Suppressor macrophage (primary cell): Measurements from ENCODE around the gene CEBPG.

Experiments
- DNase-seq, 4 experiments: peaks; one replicate each; pipeline ENCODE4 v3.0.0-alpha.2; 2020 to 2022

Gene CEBPG

DNA sequence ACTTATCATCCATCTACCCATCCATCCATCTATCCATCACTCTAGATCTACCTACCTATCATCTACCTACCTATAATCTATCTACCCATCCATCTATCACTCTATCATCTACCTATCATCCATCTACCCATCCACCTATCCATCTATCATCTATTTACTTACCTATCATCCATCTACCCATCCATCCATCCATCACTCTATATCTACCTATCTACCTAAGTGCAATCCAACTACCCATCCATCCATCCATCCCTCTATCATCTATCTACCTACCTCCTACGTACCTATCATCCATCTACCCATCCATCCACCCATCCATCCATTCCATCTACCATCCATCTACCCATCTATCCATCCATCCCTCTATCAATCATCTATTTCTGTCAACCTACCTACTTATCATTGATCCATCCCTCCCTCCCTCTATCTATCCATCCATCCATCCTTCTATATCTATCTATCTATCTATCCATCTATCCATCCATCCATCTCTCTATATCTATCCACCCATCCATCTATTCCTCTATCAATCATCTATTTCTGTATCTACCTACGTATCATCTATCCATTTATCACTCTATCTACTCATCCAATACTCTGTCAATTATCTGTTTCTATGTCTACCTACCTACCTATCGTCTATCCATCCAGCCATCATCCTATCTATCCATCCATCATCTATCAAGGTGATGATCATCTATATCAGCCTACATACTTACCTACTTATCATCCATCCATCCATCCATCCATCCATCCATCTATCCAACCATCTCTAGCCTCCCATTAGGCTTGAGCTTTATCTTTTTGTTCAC lies 49.1 kb downstream of the CEBPG start:
- no peak for DNase-seq

DNA sequence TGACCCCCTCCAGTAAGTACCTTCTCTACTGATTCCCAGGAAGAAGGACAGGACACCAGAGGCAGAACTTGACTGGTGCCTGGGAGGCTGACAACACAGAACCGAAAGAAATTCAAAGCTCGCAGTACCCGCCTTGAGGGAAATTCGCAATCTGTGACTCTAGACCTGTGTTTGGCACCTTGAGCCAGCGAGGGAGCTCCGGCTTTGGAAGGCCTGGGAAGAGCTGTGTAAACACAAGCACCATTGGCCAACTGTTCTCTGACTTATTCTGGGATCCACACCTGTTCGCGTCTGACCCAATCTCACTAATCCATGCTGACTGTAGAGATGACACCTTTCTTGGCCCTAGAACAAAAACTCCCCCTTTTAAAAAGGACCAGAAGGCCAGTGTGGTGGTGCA lies 50.7 kb downstream of the CEBPG start:
- no peak for DNase-seq

DNA sequence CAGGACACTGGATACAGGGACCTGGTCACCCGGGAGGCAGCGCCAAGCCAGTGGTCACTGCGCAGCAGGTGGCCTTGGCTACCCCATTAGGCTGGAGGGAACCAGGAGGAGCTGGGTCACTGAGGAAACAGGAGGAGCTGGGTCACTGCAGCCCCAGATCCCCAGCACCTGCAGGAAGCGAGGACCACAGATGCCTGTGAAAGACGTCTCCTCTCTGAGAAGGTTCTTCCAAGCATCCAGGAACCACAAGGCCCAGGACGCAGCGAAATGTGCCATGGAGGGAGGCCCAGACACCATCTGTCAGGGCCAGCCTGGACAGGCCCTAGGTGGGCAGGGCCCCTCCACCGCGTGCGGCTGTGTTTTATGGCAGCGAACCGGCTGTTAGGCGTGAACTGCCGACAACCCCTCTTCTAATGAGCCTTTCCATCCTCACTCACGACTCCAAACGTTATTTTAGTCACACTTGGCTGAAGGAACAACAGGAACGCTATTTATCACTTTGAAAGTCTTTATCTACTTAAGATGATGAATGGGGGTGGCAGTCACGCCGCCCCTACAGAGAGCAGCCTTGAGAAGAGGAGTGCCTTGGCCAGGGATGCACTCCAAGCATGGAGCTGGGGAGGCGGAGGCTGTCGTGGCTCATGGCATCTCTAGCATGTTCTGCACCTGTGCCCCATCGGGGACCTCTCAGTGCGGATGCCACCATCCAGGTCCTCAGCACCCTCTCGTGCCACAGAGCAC lies 53.3 kb downstream of the CEBPG start:
- no peak for DNase-seq

DNA sequence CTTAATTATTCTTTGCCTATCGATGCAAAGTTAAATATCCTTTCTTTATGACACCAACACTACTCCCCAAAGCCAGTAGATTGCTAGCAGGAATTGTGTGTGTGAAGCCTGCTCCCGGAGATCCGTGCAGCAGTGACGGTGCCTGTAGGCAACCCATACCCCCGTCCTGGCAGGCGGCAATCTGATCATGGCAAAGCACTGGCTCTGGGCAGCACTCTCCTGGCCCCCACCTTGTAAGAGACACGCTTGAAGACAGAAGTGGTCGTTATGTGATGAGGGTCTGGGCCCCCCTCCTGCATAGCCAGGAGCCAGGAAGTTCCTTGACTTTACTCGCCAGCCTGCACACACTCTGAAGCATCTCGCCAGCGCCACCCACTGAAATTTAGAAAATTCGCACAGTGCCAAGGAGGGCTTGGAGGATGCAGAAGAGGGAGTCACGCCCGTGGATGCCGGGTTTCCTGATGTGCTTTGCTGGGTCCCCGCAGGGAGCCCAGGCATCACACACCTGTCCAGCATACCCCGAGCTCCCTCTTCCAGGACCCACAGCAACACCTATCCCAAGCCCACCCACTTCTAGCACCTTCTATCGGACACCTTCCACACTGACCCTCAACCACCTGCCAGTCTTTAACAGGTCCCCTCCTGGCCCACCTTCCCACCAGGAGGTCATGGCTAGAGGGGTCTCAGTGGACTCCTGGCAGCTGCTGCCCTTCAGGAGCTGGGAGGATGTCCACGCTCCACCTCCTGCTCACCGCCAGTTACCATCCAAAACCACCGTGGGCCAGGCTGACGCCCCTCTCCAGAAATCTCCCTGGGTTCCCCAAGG lies 54.5 kb downstream of the CEBPG start:
- DNase-seq = no peak

DNA sequence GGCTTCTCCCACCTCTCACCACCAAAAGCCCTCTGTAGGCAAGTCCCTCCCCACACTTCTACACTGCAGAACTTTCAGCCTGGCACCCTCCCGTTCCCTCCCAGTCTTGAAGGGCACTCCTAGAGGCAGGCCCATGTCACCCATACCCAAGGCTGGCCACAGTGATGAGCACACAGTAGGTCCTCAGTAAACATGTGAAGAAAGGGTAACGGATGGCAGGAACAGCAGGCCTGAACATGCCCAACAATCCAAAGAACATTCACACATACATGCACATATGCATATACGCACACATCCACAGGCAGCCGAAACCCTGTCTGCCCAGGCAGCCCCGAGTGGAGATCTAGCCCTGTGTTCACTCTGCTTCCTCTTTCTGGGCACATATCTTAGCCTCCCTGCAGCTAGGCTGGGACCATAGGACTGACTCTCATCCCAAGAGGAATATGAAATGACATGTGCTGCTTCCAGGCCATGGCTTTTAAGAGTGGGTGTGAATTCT lies 55.2 kb downstream of the CEBPG start:
- DNase-seq = no peak

DNA sequence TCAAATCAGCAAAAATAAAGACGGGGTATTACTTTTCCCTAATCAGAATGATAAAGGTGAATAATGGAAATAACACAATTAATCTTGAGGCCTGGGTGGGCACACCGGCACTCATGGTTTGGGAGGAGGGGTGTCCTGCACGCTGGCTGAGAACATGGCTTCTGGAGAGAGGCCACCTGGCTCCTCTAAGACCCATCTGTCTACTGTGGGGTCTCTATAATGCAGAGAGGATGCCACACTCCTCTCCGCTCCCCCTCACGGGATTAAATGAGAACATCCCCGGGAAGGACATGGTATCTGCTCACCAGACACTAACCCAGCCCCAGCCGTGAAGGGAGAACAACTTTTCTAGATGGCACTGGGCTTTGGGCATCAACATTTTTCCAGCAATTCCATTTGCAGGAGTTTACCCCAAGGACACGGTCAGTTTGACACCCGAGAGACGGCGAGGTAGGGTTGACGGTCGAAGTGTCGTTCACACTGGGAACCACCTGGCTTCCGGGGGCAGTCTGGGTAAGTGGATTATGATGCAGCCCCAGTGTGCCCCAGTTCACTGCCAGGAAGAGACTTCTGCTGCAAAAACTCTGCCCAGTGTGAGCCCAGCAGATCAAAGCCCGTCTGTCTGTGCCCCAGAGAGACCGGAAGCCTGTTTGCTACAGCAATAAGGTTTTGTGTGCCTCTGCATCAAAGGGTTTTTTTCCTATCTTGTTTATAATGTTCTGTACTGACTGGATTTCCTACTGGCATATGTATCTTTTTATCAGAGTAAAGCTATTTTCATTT lies 56.6 kb downstream of the CEBPG start:
- no peak for DNase-seq

DNA sequence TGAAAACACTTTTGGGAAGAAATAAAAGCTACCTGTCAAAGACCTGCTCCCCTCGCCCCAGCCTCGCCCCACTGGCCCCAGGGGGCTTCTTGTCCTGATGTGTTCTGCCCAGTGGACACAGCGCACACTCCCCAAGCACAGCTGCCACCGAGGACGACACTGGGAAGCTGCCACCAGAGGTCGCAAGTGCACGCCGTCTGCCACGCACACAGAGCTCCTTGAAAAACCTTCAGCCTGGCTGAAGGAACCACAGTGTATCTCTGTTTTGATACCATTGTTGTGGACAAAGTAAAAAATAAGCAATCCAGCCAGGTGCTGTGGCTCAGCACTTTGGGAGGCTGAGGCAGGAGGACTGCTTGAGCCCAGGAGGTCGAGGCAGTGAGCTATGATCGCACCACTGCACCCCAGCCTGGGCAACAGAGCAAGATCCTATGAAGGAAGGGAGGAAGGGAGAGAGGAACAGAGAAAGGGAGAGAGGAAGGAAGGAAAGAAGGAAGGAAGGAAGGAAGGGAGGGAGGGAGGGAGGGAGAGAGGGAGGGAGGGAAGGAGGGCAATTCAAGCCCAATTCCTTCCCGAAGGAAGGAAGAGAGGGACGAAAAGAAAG lies 57.3 kb downstream of the CEBPG start:
- DNase-seq = peak; percentile 60 to 82 (median 75)

DNA sequence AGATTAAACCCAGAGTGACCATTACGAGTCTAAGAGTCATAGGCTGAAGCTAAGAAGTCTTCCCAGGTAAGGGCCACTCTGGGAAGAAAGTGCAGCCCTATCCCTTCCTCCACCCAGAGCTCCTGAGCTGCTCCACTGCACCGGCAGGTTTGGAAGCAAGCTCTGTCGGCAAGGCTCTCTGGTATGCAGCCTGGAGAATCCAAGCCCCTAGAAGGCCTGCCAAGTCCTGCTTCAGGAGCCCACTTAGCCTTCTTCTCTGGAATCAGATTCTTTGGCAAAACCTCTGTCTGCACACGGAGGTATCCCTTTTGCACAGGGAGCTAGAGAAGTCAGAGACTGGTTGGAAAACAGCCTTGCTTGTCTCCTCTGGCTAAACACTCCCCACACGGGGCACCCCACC lies 58.5 kb downstream of the CEBPG start:
- DNase-seq = no peak
